ENCODE data around the gene GYPE.
"Not testable (repeated sequence)": the region's sequence is repeated elsewhere in the genome, so short reads cannot be mapped to it uniquely, and the experiment has no call there.

Gene GYPE

DNA sequence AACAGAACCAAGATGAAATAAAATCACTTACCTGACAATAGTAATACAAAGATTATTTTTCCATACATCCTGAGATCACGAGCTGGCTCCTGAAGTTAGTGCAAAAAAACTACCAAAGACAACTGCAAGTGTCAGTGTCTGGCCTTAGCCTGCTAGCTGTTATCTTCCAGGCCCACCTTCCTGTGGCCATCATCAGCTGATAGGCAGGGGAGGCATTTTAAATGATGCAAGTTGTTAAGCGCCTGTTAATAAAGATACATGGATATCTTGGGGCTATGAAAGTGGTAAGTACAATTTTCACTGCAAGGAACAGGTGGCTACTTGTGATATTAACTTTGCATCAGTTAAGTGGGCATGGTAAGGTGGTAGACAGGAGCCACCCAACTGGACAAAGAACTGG lies at the start of gene GYPE:
Gene GYPE (minus strand): TSS at position 120 of the 400 bp plus-strand sequence. CDS start 52 bp downstream, at position 68.
- not testable (repeated sequence) for DNase-seq

- DNase-seq: not testable (repeated sequence)
These were observed 46.2 kb upstream of the GYPE start for GRCh38 chr4:143951458-143951972.

- DNase-seq: not testable (repeated sequence)
These were observed 45.6 kb upstream of the GYPE start for GRCh38 chr4:143950967-143951366.

DNA sequence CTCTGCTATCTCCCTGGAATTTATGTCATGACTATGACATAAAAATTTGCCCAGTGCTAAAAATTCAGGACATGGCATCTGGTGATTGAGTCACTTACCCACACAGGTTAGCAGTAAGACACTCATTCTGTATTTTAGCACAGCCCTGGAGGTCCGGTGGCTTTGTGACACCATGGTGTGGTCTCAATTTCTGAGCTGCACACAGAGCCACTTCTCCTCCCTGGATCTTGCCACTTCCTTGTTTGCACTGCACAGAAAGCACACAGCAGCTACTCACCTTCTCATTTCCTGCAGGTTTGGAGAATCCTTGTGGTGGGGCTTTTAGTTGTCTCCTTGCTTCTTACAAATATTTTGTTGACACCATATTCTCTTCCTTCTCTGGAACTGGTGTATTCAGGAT lies 44.8 kb upstream of the GYPE start:
- not testable (repeated sequence) for DNase-seq

- not testable (repeated sequence) for DNase-seq
These were observed 42.1 kb upstream of the GYPE start for GRCh38 chr4:143947493-143947892.

DNA sequence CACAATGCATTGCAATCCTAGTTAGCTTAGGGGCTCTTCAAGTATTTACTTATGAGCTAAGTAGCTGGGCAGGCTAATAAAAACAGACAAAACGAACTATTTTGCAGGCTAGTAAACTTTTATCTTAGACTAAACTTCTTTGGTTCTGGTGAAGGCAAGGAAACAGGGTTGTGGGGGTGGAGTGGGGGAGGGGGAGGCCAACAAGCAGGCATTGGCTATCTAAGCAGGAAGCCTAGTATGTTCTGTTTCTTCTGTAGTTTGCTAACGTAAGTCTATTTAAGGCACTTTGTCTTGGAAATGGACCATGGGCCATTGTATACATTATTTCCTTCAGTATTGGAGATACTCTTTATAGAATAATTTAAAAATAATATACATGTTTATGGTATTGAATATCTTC lies 35.3 kb upstream of the GYPE start:
- DNase-seq: not testable (repeated sequence)

- DNase-seq: no peak
These were observed 34.2 kb upstream of the GYPE start for GRCh38 chr4:143939528-143939927.

DNA sequence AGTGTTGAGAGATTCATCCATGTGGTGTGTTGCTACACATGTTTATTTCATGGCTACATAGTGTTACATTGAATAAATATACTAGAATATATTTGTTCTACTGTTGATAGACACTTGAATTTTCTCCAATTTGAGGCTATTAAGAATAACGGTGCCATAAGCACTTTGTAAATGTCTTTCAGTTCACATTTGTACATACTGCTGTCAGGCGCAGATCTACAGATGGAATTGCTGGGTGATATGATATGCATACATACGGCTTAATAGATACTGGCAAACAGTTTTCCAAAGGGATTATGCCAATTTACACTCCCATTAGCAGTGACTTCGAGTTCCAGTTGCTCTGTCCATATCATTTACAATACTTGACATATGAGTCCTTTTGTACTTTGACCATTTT lies 33.5 kb upstream of the GYPE start:
- not testable (repeated sequence) for DNase-seq

DNA sequence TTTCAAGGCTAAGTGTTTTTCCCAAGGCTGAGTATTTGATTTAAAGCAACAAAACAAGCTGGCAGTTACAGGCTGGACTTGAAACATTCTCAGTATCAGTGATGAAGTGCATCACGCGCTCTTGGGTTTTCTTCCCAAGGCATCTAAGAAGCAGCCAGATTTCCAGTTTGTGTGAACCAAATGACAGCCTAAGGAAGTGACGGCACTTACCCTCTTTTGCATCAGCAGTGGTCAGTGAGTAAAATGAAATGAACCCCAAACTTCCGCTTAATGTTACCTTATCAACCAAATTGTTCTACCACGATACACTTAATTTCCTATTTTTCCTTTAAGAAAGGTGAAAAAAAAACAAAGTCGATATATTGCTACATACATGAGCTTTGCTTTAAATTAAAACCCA lies 15.8 kb upstream of the GYPE start:
- no peak for DNase-seq

DNA sequence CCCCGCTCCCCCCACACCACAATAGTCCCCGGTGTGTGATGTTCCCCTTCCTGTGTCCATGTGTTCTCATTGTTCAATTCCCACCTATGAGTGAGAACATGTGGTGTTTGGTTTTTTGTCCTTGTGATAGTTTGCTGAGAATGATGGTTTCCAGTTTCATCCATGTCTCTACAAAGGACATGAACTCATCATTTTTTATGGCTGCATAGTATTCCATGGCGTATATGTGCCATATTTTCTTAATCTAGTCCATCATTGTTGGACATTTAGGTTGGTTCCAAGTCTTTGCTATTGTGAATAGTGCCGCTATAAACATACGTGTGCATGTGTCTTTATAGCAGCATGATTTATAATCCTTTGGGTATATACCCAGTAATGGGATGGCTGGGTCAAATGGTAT lies 11.1 kb upstream of the GYPE start:
- not testable (repeated sequence) for DNase-seq

GRCh38 chr4:143912478-143912877 lies 7.1 kb upstream of the GYPE start:
- DNase-seq: not testable (repeated sequence)

- not testable (repeated sequence) for DNase-seq
These were observed 6.4 kb upstream of the GYPE start for GRCh38 chr4:143911528-143912417.

DNA sequence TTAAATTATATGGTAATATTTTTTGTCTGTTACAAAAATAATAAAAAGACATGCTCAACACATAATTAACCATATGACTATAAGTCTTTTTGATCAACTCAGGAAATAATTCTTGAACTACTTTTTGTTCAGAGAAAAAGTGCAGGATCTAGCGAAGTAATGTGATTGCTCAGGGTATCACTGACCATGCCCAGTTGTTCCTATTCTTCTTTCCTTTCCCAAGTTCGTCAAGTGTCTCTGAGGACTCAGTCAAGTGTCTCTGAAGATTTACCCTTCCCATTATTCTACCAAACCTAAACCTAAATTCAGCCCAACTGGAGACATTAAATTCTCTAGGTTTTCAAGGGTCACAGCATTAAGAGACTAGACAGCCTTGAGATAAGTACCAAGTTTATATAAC lies 5.5 kb upstream of the GYPE start:
- not testable (repeated sequence) for DNase-seq

DNA sequence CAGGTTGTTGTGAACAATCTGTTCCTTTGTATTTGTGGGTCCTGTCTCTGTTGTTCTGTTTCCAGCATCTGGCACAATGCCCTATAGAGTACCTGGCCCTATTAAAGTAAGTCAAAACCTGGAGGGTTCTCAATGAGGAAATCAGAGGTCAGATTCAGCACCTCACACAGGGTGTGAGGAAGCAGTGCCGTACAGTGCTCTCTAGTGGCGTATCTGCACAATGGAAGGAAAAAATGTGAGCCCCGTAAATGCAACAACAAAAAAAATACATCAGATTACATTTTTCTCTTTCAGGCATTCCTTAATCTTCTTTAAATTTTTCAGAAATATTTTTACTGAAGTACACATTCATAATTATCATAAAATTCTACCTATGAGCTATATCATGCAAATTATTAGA lies 2.5 kb upstream of the GYPE start:
- not testable (repeated sequence) for DNase-seq

GRCh38 chr4:143904431-143904830 lies 928 bp downstream of the GYPE start:
- not testable (repeated sequence) for DNase-seq

GRCh38 chr4:143890323-143890722 lies 15.0 kb downstream of the GYPE start:
- not testable (repeated sequence) for DNase-seq

GRCh38 chr4:143888189-143888588 lies 17.2 kb downstream of the GYPE start:
- DNase-seq: not testable (repeated sequence)

DNA sequence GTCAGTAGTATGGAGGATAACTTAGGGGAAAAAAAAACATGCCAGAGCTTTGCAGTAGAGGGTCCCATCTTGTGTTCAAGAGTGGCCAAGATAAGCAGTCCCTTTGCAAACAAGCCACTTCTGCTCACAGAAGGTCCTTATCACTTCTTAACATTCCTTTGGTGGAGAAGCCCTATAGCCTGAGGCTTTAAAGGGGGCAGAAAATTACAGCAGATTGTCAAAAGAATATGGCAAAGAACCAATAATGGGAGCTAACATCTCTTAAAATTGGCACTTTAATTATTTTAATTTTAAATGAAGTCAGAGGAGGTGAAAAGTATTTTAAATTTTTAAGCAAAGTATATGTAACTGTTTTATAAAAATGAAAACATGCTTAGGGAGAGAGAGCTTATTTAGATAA lies 20.4 kb downstream of the GYPE start:
- not testable (repeated sequence) for DNase-seq

GRCh38 chr4:143883529-143883928 lies 21.8 kb downstream of the GYPE start:
- DNase-seq: no peak

- no peak for DNase-seq
These were observed 22.5 kb downstream of the GYPE start for GRCh38 chr4:143882892-143883291.

GRCh38 chr4:143879561-143879960 lies 25.8 kb downstream of the GYPE start:
- not testable (repeated sequence) for DNase-seq

- DNase-seq: not testable (repeated sequence)
These were observed 30.0 kb downstream of the GYPE start for GRCh38 chr4:143875357-143875756.

DNA sequence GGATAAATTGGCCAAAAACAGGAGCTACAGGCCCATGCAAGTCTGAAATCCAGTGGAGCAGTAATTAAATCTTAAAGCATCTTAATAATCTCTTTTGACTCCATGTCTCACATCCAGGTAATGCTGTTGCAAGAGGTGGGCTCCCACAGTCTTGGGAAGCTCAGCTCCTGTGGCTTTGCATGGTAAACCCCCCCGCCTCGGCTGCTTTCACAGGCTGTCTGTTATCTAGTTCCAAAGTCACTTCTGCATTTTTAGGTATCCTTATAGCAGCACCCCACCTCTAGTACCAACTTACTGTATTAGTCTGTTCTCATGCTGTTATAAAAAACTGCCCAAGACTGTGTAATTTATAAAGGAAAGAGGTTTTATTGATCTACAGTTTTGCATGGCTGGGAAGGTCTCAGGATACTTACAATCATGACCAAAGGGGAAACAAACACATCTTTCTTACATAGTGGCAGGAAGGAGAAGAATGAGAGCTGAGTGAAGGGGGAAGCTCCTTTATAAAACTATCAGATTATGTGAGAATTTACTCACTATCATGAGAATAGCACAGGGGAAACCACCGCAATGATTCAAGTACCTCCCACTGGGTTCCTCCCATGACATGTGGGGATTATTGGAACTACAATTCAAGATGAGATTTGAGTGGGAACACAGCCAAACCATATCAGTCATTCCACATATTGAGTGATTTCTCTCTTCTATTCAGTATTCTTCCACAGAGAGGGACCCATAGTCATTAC lies 34.7 kb downstream of the GYPE start:
- not testable (repeated sequence) for DNase-seq

- DNase-seq: not testable (repeated sequence)
These were observed 35.4 kb downstream of the GYPE start for GRCh38 chr4:143869925-143870324.

Measured in NCI-H2081 treated with DMSO at 0.1 percent for 48 hours (cell line).